Neural crest cell (in vitro differentiated cells): ENCODE results near the gene ZNF683. TPM values are rescaled to one million over a fixed set of nuclear protein-coding genes. Genes with fewer than 3 reads are reported as not detected.
A peak's percentile ranks its signal among the peaks of the same experiment; 100 is the strongest.

Source experiments
- DNase-seq: peaks from one replicate; pipeline ENCODE4 v3.0.0; 2021; ENCODE audit warnings: low read depth, mixed read lengths, low spot score
- H3K27ac Mint-ChIP-seq: one replicate; pipeline ENCODE4 v1.8.0; 2021; ENCODE audit warnings: mild to moderate bottlenecking, mixed read lengths; ENCODE audit not compliant: unreplicated experiment
- H3K27me3 Mint-ChIP-seq: 2 replicates; pipeline ENCODE4 v1.8.0; 2021; ENCODE audit warnings: low read depth, mild to moderate bottlenecking, mixed read lengths
- H3K36me3 Mint-ChIP-seq: 2 replicates; pipeline ENCODE4 v1.8.0; 2021; ENCODE audit warnings: low read depth, mild to moderate bottlenecking, mixed read lengths
- H3K4me1 Mint-ChIP-seq: 2 replicates; pipeline ENCODE4 v1.8.0; 2021; ENCODE audit warnings: mixed read lengths
- H3K4me3 Mint-ChIP-seq: one replicate; pipeline ENCODE4 v1.8.0; 2021; ENCODE audit warnings: mild to moderate bottlenecking, mixed read lengths
- H3K9me3 Mint-ChIP-seq: 2 replicates; pipeline ENCODE4 v1.8.0; 2021; ENCODE audit warnings: mixed read lengths
- CTCF ChIP-seq: fragments of 200-600 bp; sonication (generic); conservative IDR thresholded peaks from 2 replicates; pipeline ENCODE4 v1.5.0; 2021; ENCODE audit warnings: antibody characterized with exemption, mild to moderate bottlenecking
- total RNA-seq: library from RNA; stranded (reverse); gene quantifications from 2 replicates; pipeline ENCODE4 v1.2.1, GENCODE V29; 2021

ZNF683 gene
- total RNA-seq, 1 donor from 2014 or later: not detected

DNA sequence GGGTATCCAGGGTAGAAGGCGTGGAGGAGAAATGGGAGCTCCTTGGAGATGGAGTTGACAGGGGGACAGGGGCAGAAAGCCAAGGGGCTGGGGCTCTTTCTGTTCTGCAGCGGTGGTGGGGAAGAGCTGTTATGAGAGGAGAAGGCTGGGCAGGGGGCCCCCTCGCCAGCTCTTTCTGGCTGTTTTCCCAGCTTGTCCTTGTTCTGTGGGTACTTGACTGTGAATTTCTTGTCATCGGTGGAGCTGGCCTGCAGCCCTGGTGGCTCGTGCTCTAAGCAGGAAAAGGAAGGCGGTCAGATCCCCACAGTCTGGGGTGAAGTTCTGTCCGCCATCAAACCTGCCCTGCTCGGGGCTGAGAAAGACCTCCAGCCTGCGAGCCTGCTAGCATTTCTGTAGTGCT, 7.6 kb downstream of the ZNF683 start:
- H3K27me3 Mint-ChIP-seq: peaks cover 23% of the 10 kb centered on the region
- H3K27ac Mint-ChIP-seq: no peak overlapping the region
- no peak overlapping the region for H3K4me3 Mint-ChIP-seq
- no peak for TF ChIP-seq CTCF
- DNase-seq: no peak
- peaks cover 20% of the 10 kb centered on the region for H3K4me1 Mint-ChIP-seq
- no peaks in the 10 kb centered on the region for H3K9me3 Mint-ChIP-seq
- no peaks in the 10 kb centered on the region for H3K36me3 Mint-ChIP-seq

- Mint-ChIP-seq H3K9me3 (no peaks in the 10 kb centered on the region), H3K36me3 (no peaks in the 10 kb centered on the region), H3K4me1 (peaks cover 30% of the 10 kb centered on the region), H3K27me3 (peaks cover 34% of the 10 kb centered on the region), H3K4me3 (peak overlapping the region; percentile 71), H3K27ac (no peak overlapping the region)
- TF ChIP-seq CTCF: peak; percentile 98
- peak; percentile 93 for DNase-seq
Observed at GRCh38 chr1:26363549-26364448, 8.8 kb downstream of the ZNF683 start.

DNA sequence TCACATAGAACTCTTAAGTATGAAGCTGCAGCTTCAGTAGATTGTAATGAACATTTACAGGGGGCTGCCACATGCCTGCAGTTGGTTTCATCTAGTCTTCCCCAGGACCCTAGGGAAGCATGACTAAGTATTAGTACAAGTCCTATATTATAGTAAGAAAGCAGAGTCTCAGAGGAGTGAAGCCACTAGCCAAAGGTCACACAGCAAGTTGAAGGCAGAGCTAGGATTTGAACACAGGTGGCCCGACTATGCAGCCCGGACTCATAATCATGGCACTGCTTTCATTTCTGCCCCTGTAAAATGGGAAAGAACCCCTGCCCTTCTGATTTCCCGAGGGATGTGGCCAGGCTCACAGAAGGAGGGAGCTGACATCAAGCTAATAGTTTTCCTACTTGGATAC, 10.2 kb downstream of the ZNF683 start:
- DNase-seq: no peak
- Mint-ChIP-seq H3K4me3 (peak overlapping the region; percentile 32), H3K36me3 (no peaks in the 10 kb centered on the region), H3K9me3 (no peaks in the 10 kb centered on the region), H3K4me1 (peaks cover 35% of the 10 kb centered on the region), H3K27ac (no peak overlapping the region), H3K27me3 (peaks cover 40% of the 10 kb centered on the region)
- TF ChIP-seq CTCF: no peak

GRCh38 chr1:26361605-26362122, 10.9 kb downstream of the ZNF683 start:
- no peaks in the 10 kb centered on the region for H3K9me3 Mint-ChIP-seq
- no peaks in the 10 kb centered on the region for H3K36me3 Mint-ChIP-seq
- no peak for DNase-seq
- H3K27ac Mint-ChIP-seq: no peak overlapping the region
- no peak for TF ChIP-seq CTCF
- H3K27me3 Mint-ChIP-seq: peaks cover 40% of the 10 kb centered on the region
- peaks cover 38% of the 10 kb centered on the region for H3K4me1 Mint-ChIP-seq
- H3K4me3 Mint-ChIP-seq: peak overlapping the region; percentile 27

- H3K4me1 Mint-ChIP-seq: peaks cover 38% of the 10 kb centered on the region
- peak overlapping the region; percentile 68 for H3K4me3 Mint-ChIP-seq
- no peak for TF ChIP-seq CTCF
- no peaks in the 10 kb centered on the region for H3K9me3 Mint-ChIP-seq
- no peaks in the 10 kb centered on the region for H3K36me3 Mint-ChIP-seq
- DNase-seq: no peak
- H3K27ac Mint-ChIP-seq: no peak overlapping the region
- peaks cover 40% of the 10 kb centered on the region for H3K27me3 Mint-ChIP-seq
Observed at GRCh38 chr1:26360807-26361604, 11.5 kb downstream of the ZNF683 start.
